ENCODE results near the gene UBE4B.

DNA sequence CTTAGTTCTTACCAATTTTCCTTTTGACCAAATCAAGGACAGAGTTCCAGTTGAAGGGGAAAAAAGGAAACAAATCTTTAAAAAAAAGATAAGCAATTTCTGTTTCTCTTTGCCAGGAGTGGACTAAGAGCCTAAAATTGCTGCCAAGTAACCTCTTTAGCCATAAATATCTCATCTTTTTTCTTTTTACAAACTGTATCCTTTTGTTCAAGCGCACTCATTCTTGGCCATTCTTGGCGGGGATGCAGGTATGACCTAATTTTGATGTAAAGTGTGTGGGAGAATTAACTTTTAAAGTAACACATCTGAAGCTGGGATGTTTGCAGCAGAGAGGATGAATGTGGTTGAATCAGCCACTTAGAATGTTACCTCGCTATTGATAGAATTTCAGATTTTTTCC is 164.2 kb downstream of the UBE4B start:
- TF ChIP-seq EZH2phosphoT487 (IDR thresholded peaks at IDR 0.05; ENCODE audit: borderline replicate concordance) (no peak), FOSL1 (IDR thresholded peaks at IDR 0.05; ENCODE audit: low read depth) (no peak), CEBPB (IDR thresholded peaks at IDR 0.05; ENCODE audit: low read depth) (no peak), POLR2A (IDR thresholded peaks at IDR 0.05; ENCODE audit: borderline replicate concordance, extremely low read depth, insufficient read depth, insufficient read length) (no peak), YY1 (IDR thresholded peaks at IDR 0.05; ENCODE audit: extremely low read depth, insufficient replicate concordance, low read depth, low read length) (no peak), EGR1 (IDR thresholded peaks at IDR 0.05; ENCODE audit: low read depth) (no peak), RAD21 (IDR thresholded peaks at IDR 0.05; ENCODE audit: low read depth) (no peak)
- TF ChIP-seq, protein P1, sequence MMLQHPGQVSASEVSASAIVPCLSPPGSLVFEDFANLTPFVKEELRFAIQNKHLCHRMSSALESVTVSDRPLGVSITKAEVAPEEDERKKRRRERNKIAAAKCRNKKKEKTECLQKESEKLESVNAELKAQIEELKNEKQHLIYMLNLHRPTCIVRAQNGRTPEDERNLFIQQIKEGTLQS (IDR thresholded peaks at IDR 0.05) = no peak
- TF ChIP-seq, protein P2, sequence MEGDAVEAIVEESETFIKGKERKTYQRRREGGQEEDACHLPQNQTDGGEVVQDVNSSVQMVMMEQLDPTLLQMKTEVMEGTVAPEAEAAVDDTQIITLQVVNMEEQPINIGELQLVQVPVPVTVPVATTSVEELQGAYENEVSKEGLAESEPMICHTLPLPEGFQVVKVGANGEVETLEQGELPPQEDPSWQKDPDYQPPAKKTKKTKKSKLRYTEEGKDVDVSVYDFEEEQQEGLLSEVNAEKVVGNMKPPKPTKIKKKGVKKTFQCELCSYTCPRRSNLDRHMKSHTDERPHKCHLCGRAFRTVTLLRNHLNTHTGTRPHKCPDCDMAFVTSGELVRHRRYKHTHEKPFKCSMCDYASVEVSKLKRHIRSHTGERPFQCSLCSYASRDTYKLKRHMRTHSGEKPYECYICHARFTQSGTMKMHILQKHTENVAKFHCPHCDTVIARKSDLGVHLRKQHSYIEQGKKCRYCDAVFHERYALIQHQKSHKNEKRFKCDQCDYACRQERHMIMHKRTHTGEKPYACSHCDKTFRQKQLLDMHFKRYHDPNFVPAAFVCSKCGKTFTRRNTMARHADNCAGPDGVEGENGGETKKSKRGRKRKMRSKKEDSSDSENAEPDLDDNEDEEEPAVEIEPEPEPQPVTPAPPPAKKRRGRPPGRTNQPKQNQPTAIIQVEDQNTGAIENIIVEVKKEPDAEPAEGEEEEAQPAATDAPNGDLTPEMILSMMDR (IDR thresholded peaks at IDR 0.05 in 2 of 3, conservative IDR thresholded peaks at IDR 0.05 in 1 of 3; ENCODE audit: borderline replicate concordance in 1 of 3, insufficient read depth in 1 of 3, low read depth in 2 of 3, low read length in 2 of 3) = no peak
- TF ChIP-seq, protein P3, sequence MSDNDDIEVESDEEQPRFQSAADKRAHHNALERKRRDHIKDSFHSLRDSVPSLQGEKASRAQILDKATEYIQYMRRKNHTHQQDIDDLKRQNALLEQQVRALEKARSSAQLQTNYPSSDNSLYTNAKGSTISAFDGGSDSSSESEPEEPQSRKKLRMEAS (IDR thresholded peaks at IDR 0.05) = no peak
- TF ChIP-seq, protein P4, sequence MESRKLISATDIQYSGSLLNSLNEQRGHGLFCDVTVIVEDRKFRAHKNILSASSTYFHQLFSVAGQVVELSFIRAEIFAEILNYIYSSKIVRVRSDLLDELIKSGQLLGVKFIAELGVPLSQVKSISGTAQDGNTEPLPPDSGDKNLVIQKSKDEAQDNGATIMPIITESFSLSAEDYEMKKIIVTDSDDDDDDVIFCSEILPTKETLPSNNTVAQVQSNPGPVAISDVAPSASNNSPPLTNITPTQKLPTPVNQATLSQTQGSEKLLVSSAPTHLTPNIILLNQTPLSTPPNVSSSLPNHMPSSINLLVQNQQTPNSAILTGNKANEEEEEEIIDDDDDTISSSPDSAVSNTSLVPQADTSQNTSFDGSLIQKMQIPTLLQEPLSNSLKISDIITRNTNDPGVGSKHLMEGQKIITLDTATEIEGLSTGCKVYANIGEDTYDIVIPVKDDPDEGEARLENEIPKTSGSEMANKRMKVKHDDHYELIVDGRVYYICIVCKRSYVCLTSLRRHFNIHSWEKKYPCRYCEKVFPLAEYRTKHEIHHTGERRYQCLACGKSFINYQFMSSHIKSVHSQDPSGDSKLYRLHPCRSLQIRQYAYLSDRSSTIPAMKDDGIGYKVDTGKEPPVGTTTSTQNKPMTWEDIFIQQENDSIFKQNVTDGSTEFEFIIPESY (IDR thresholded peaks at IDR 0.05; ENCODE audit: extremely low read depth, insufficient replicate concordance, low read length) = no peak
